ENCODE results near the gene WNK2.

WNK2 gene

DNA sequence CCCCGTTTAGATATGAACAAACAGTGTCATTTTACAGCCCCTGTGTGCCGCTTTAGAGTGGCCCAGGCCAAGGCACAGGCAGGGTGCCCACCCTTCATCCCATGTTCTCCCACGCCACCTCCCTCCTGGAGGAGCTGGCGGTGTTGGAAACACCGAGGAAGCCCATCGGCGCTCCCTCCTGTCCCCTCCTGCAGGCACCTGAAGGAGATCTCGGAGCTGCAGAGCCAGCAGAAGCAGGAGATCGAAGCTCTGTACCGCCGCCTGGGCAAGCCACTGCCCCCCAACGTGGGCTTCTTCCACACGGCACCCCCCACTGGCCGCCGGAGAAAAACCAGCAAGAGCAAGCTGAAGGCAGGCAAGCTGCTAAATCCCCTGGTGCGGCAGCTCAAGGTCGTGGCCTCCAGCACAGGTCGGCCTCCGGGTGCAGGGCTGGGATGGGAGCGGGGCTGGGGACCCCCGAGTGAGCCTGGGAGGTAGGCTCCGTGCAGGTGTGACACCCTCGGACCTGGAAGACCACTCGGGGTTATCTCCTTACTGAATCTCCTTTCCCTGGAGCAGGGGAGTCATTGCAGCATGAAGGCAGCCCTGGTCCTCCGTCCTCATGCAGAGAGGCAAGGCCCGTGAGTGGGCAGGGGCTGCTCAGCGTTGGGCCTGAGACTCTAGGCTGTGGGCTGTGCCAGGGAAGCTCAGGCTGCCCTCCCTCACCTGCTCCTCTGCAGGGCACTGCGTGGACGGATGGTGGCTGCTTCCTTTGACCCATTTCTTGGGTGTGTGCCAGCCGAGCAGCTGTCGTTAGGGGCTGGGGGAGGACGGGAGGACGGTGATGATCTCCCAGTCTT, 113.9 kb downstream of the WNK2 start:
- DNase-seq, result no peak

DNA sequence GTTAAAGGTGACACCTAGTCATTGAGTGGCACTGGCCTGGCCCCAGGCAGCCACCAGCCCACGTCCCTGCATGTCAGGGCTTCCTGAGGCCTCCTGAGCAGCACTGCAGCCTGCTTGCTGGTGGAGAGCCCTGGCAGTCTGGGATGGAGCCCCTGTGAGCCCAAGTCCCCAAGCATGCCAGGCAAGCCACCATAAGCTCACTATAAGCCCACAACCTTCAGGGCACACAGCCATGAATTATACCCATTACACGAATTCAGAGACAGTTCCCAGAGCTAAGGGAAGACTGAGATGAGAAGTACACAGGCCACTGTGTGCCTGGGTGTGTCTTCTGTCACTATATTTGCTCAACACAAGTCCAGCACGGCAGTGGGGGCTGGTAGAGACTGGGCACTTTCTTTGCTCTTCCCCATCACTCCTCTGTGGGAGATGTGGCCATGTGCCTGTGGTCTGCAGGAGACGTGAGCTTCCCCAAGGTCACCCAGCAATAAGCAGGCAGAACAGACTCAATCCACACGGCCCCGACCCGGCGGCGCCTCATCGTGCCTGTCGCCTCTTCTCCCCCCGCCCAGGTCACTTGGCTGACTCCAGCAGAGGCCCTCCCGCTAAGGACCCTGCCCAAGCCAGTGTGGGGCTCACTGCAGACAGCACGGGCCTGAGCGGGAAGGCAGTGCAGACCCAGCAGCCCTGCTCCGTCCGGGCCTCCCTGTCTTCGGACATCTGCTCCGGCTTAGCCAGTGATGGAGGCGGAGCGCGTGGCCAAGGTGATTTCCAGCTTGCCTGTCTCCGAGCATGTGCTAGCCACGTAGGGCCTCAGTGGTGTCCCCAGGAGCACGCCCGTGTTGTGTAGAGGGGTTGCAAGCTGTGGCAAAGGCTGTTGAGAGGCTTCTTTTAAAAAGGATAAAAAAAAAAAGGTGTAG, 114.8 kb downstream of the WNK2 start:
- DNase-seq, result no peak

DNA sequence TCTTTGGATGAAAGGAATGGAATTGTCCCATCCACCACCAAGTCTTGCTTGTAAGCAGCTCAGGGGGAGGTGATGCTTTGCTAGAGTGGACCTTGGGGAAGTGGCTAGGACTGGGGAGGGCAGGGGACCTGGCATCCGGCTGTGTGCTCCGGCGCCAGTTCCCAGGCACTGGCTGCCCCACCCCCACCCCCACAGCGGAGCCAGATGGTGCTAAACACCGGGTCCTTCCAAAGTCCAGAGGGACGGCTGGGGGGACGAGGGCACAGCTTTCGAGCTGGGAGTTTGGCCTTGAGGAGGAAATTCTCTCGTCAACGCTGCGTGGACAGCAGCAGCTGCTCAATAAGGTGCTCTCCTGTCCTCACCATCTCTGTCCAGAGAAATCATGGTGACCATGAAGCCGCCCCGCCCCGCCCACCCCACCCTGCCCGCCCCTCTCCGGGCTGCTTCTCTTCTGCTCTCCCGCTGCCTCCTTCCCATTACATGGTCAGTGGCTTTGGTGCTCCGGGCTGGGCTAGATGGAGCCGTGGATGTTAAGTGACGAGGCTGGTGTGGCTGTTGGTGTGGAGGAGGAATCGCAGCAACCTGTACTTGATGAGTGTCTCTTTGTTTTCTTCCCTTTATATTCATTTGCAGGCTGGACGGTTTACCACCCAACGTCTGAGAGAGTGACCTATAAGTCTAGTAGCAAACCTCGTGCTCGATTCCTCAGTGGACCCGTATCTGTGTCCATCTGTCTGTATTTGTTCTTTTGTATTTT, 115.7 kb downstream of the WNK2 start:
- no peak for DNase-seq

DNA sequence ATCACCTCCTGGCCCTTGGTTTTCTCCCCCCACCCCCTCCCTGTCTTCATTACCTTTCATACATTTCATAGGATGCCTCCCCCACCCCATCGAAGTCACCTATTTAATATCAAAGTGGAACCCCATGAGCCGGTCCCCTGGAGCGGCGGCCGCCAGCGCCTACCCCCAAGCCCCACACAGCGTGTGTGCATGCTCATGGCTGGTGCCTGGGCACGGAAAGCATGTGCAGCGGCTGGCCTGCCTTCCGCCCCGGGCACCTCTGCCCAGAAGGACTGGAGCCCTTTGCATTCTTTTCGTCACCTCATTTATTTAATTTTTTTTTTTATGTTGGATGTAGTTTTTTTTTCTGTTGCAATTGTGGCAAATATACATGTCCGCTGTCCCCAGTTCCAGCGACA, 116.2 kb downstream of the WNK2 start:
- DNase-seq, result no peak

DNA sequence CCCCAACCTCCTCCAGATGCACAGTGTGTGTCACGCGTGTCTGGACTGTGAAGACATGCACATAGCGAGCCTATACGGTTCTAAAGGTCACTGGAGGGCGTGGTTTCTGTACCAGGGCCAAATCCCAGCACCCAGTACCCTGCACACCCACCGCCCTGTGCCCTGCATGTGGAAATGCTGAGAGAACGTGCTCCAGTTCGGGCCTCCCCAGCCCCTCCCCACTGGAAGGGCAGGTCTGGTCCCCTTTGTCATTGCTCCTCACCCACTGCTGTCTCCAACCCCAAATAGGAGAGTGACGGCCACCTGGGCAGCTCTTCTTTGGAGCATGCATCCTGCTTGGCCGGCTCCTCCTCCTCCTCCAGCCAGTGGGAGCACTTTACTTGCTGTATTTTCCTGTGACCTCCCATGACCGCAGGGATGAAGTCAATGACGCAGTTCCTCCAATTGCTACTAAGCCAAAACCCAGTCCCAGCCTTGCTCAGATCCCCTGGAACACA, 116.7 kb downstream of the WNK2 start:
- DNase-seq, result no peak

DNA sequence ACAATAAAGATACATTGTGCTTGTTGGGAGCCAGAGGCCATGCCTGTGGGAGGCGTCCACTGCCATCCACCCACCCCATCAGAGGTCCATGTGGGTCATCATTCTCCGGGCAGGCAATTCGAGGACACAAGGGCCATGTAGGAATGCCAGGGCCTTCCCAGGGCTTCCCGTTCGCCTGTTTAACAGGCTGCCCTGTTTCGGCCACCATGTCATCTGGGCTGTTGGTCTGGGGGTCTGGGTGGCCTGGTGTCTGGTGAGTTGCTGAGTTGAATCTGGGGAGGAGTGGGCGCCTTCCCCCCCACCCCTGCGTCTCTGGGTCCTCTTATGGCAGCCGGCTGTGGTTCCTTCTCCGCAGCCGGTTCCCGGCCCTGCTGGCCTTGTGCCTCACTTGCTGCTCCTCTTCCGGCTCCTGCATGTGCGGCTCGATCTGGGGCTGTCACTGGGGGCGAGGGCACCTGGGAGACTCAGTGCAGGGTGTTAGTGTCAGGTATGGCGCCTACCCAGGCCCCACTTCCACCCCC, 117.4 kb downstream of the WNK2 start:
- DNase-seq, result no peak

DNA sequence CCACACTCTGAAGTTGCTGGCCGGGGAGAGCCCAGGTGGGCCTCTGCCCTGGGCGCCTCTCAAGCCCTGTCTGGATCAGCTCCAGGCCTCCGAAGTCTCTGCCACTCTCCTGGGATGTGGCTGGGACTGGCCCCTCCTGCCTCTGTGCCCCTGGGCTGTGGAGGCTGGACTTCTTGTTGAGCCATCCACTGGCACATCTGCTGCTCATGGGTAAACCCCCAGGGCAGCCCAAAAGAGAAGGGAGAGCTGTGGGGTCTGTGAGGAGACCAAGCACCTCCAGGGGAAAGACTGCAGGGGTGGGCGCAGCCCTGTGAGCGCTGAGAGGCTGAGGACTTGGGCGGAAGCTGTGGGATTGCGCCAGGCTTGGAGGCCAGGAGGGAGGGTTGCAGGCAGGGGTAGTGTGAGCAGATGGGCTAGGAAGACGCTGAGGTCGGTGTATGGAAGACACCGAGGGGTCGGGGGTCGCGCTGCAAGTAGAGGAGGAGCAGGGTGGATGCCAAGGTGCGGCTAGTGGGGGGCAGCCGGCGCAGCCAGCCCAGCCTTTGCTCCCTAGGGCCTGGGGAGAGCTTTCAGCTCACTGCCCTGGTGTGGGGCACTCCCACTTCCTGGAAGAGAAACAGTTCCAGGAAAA, 118.1 kb downstream of the WNK2 start:
- DNase-seq, result no peak

DNA sequence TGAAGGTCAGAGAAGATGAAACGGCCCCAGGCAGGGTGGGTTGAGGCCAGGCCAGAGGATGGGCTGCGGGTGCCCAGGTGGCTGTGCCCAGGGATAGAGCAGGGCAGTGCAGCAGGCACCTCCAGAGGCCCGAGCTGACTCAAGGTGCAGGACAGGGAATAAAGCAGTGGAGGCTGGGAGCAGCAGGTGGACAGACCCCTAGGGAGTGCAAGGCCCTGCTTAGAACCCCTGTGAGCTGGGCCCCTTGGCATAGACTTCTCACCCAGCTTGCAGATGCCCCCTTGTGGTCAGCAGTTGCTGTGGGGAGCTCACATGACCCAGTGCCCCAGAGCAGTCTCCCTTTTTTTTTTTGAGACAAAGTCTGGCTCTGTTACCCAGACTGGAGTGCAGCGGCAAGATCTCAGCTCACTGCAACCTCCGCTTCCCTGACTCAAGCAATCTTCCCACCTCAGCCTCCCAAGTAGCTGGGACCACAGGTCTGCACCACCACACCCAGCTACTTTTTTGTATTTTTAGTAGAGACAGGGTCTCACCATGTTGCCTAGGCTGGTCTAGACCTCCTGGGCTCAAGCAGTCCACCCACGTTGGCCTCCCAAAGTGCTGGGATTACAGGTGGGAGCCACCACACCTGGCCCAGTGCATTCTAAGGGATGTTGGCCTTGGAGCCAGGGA, 118.8 kb downstream of the WNK2 start:
- peak; percentile 8 to 80 for DNase-seq

DNA sequence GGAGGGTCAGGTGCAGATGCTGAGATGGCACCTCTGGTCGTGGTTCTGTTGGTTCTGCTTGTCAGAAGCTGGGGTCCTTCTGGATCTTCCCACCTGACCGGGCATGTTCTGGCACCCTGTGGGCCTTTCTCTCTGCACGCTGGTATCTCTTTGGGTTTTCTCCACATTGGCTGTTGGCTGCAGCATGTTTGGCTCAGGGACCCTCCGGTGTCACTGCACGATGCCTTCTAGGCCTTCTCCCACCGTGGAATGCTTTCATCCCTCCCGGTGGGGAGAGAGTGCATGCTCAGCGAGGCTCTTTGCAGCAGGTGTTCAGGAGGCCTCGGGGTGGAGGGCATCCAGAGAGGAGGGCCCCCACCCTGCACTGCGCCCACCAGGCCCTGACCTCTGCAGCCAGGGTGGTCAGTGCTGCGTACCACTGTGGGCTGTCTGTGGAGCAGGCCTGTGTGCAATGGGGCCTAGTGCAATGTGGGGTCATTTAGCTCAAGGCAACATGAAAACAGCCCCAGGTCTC, 119.4 kb downstream of the WNK2 start:
- DNase-seq, result no peak

DNA sequence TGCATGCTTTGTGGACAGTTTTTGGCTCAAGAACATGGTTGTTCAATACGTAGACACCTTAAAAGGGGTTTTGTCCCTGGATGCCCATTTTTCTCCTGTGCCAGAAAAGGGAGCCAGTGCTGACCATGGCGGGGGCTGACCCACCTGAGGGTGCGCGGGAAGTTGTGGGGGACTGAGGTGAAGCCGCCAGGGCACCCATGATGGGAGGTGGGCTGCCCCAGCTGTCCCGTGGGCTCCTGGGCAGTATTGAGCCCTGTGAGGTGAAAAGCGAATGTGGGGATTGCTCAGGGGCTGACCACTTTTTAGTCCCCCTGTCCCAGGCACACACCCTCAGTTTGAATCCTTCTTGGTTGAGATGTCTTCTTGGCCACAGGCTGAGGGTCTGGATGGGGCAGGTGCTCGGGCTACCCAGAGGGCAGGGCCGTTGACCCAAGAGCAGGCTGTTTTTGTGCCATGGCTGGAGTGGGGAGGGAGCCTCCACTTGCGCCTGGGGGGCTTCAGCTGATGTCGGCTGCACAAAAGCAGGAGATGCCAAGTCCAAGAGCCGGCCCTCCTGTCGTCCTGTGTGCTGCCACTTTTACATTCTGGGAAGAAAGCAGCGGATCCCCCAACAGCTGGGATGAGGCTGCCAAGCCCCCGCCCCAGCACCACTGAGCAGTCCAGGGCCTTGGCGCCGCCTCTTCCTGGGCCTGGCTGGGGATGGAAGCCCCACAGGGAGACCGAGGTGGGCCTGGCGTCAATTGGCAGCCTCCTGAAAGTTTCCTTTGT, 120.1 kb downstream of the WNK2 start:
- no peak for DNase-seq

DNA sequence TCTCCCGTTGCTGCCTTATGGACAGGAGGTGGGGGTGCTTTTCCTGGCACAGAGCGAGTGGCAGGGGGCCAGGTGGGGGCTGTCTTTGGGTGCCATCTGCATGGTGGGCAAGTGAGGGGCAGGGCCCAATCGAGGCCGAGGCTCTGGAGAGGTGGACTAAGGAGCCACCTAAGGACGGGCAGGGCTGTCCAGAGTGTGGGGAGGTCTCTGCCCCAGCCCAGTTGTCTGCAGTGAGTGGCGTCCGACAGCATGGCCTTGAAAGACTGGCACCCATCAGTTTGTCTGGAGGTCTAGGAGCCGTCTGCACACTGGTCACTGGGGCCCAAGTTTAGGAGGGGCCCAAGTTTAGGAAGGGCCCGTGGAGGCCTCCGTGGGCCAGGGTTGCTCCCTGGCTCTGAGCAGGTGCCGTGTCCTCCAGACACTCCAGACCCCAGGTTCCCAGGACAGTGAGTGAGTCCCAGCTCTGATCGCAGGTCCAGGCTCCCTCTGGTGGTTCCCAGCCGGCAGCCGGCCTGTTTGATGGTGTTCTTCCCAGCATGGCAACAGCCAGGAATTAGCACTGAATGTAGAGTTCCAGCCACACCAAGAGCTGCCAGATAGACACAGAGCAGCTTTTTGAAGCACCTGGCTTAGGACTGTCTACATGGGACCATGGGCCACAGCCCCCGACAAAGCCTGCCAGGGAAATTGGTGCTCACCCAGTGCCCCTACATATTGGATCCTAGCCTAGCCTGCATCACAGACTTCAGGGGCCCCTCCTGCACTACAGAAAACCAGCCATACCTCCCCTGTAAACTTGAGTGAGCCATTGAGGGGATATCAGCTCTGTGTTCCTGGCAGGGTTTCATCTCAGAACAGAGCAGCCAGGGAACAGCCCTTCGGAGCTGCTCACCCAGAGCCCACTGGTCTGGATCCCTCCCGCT, 120.9 kb downstream of the WNK2 start:
- DNase-seq, result peak; percentile 3 to 51

DNA sequence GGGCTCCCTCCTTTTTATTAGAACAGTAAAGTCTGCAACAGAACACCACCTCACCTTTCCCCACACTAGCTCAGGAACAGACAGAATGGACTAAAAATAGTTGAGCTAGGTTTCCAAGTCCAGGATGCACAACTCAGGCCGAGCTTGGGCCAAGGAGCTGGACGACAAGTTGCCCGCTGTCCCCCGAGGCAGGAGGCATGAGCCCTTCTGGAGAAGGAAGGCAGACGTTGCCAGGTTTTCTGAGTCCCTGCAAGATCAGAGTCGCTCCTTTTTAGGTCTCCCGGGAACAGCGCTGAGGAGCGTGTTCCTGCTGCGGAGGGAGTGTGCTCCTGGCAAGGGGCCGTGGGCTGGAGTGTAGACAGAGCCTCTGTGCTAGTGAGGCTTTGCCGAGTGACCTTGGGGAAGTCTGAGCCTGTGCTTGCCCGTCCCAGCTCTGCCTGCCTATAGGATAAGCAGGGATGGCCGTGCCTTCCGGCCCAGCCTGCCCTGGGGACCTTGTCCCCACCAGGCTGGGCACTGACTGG, 121.6 kb downstream of the WNK2 start:
- no peak for DNase-seq

DNA sequence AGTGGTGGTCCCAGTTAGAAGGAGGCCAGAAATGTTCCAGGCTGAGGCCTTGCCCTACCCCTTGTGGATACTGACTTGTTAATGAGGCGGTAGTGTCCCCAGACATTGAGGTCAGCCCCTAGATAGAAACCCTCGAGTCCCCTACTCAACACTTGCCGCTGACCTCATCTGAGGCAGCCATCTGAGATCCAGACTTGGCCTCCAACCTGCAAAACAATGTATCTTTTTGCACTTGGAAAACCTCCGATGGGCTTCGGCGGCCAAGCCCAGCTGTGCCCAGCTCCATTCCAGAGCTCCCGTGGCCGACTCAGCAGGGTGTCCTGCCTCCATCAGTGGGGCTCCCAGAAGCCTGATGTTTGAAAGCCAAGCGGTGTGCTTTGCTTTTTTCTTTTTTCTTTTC, 122.1 kb downstream of the WNK2 start:
- DNase-seq, result no peak

DNA sequence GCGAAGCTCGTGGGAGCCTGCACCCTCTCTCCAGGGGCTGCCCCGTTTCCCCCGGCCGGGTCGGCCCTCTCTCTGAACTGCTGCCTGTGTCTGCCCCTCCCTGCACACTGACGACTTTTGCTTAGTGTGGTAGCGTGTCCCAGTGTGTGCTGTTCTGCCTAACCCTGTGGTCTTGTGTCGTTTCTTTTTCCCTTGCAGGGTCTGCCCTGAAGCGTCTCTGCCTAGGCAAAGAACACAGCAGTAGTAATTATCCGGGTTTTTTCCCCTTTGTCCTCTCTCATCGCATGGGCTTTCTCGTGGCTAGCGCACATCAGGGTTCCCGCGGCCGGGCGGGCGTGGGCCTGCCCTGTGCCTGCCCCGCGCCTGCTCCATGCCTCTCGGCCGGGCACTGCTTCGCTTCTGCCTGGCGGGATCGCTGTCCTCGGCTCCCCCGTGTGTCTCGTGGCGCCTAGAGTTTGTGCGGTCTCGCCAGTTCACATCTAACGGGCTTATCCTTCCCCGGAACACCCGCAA, 122.7 kb downstream of the WNK2 start:
- DNase-seq, result no peak

DNA sequence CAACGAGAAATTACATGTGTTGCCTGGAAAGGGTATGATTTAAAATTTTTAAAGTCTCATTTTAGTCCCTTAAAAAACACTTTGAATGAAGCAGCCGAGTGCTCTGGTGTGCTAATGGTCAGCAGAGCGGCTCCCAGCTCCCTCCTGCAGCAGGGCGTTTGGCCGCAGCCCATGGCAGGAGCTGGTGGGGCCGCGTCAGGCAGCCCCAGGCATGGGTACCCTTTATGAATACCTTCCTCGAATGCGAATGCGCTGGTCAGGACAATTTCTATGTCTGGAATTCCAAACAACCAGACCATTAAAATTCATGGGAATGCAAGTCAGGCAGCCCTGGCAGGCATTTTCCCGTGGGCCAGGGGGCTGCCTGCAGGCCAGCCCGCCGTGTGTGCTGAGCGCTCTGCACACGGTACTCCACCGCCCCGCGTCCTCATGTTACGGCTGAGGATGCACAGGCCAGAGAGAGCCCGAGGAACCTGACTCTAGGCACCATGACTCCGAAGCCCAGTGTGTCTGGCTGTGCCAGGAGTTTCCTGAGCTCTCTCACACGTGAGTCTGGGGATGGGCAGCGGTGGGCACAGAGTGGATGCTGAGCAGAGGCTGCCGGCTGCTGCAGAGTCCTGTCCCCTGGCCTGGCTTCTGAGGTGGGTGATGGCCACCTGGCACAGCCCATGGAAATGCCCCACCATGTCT, 123.7 kb downstream of the WNK2 start:
- no peak for DNase-seq

DNA sequence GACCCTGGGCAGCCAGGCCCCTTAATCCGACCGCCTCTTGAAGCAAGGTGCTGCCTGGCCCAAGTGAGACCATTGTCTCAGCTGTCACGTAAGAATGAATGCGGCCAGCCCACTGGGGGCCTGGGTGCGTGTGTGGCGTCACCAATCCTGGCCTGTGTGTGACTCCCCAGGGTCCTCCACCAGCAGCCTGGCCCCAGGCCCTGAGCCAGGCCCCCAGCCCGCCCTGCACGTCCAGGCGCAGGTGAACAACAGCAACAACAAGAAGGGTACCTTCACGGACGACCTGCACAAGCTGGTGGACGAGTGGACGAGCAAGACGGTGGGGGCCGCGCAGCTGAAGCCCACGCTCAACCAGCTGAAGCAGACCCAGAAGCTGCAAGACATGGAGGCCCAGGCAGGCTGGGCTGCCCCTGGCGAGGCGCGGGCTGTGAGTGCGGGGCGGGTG, 124.2 kb downstream of the WNK2 start:
- no peak for DNase-seq

DNA sequence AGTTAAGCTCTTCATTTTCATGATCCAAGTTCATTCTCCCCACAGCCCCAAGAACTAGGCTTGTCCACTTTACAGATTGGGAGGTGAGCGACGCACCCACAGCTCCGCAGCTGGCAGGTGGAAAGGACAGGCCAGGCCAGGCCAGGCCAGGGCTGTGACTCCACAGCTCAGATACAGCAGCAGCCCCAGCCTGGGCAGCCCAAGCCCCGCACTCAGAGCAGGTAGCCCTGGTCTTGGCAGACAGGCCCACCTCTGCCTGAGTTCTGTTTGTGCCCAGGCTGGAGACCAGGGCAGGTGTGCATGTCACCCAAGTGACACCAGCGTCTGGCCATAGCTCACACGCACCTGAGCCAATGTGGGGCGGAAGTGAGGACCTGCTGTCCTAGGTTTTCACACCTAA, 124.7 kb downstream of the WNK2 start:
- no peak for DNase-seq

DNA sequence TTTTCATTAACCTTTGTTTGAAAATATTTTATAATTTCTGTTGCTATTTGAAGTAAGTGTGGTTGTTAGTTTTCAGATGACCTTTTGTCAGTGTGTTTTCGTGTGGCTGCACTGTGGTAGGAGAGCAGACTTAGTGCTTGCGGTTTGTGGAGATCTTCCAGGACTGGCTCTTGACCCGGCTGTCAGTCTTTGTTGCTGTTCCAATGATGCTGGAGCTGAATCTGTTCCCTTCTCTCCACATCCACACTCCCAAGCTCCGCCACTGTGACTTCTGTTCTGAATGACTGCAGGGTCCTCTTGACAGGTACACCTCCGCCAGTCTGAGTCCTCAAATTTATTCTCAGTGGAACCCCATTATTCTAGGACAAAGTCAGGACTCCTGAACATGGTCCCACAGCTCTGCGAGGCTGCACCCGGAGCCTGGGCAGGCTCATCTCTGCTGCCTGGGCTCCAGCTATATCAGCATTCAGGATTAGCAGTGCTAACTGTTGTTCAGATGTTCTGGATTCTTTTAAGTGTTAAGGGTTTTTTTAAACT, 126.0 kb downstream of the WNK2 start:
- no peak for DNase-seq
